Measurements from ENCODE around the gene CCNB2. TPM values are rescaled to one million over a fixed set of nuclear protein-coding genes. Genes with fewer than 3 reads are reported as not detected.
"Not testable (repeated sequence)": the region's sequence is repeated elsewhere in the genome, so short reads cannot be mapped to it uniquely, and the experiment has no call there.

The CCNB2 gene
- total RNA-seq, 6 experiments from 2014 or later, result 0.13 to 2.5 (median 1.6) TPM

DNA sequence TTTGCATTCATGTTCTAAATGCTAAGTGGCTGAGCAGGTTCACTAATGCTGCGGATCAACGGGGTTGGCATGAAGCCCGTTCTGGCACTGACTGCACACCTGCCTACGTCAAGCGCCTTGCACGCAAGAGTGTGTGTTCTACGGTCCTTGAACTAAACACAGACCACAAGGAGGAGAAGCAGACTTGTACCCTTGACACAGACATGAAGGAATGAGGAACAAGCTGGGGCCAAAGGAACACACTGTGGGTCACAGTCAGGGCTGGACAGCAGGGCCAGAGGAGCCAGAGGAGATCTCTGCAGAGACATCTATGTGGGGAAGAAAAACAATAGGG is 53.7 kb downstream of the CCNB2 start:
- Histone ChIP-seq H3K27me3 (no peaks in the 10 kb centered on the region), H3K9me3 (no peaks in the 10 kb centered on the region), H3K4me3 (no peak overlapping the region), H3K4me1 (no peaks in the 10 kb centered on the region), H3K27ac (no peak overlapping the region), H3K36me3 (peaks cover 4 to 36% (median 13%) of the 10 kb centered on the region in 4 donors)
- ATAC-seq (no peak), DNase-seq (no peak)
- TF ChIP-seq, protein P1, sequence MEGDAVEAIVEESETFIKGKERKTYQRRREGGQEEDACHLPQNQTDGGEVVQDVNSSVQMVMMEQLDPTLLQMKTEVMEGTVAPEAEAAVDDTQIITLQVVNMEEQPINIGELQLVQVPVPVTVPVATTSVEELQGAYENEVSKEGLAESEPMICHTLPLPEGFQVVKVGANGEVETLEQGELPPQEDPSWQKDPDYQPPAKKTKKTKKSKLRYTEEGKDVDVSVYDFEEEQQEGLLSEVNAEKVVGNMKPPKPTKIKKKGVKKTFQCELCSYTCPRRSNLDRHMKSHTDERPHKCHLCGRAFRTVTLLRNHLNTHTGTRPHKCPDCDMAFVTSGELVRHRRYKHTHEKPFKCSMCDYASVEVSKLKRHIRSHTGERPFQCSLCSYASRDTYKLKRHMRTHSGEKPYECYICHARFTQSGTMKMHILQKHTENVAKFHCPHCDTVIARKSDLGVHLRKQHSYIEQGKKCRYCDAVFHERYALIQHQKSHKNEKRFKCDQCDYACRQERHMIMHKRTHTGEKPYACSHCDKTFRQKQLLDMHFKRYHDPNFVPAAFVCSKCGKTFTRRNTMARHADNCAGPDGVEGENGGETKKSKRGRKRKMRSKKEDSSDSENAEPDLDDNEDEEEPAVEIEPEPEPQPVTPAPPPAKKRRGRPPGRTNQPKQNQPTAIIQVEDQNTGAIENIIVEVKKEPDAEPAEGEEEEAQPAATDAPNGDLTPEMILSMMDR (IDR thresholded peaks at IDR 0.05), result no peak
- no peak for TF ChIP-seq POLR2A (IDR thresholded peaks at IDR 0.05)
- 92% methylated on average over 7 of the region's 7 CpGs for WGBS (ENCODE audit: insufficient coverage, low coverage, low lambda C conversion rate, missing lambda C conversion rate)
- intact Hi-C loops (cut with DNase I), result no loop called here

DNA sequence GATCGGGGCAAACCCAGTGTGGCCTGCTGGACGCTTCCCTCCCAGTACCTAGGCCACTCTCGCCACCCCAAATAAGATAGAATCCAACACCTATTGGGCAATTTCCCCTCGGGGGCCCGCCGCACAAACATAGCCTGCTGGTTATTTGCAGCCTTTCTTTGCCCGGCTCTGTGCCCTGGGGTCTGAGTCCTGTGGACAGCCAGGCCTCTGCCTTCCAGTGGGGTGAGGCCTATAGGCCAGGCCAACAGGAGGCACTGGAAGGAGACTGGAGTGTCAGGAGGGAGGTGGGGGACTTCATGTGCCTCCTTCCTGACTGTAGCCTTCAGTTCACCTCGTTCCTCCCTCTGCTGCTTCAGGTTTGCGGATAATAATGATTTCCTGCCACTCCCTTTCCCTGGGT is 54.3 kb downstream of the CCNB2 start:
- Histone ChIP-seq H3K9me3 (no peaks in the 10 kb centered on the region), H3K4me1 (no peaks in the 10 kb centered on the region), H3K36me3 (peaks cover 4 to 40% (median 10%) of the 10 kb centered on the region in 4 donors), H3K4me3 (no peak overlapping the region), H3K27ac (no peak overlapping the region), H3K27me3 (no peaks in the 10 kb centered on the region)
- TF ChIP-seq, protein P1 (IDR thresholded peaks at IDR 0.05), result no peak
- no peak for TF ChIP-seq POLR2A (IDR thresholded peaks at IDR 0.05)
- intact Hi-C loops (cut with DNase I), result no loop called here
- ATAC-seq, result no peak
- DNase-seq, result no peak
- WGBS (ENCODE audit: insufficient coverage, low coverage, low lambda C conversion rate, missing lambda C conversion rate), result 89% methylated on average over 4 of the region's 9 CpGs

DNA sequence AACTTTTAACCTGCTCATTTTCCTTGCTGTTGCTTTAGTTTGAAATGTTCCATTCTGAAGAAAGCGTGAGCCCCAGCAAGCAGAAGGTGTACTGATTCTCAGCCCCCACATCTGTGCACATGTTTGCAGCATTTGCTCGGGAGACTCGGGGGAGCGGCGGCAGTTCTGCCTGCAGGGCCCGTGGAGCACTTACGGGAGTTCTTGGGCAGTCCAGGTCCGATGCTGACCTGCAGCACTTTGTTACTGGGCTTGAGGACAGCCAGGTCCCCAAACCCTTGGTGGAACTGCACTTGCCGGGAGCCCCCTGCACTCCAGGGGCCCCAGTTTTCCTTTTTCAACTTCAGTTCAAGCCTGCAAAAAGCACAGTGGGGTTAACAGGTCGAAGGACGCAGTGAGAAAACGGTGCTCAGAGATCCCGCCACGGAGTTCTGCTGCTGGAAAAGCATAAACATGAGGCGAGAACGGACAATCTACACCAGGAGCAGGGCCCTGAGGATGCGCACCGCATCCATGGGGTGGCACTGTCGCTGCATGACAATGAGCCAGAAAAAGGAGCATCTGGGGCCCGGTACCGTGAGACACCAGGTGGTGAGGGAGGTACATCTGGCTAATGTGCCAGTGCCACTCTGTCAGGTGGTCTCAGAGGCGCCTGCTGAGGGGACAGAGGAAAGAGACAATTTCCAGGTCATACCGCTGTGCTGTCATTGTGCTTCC is 56.1 kb downstream of the CCNB2 start:
- Histone ChIP-seq H3K9me3 (no peaks in the 10 kb centered on the region), H3K4me3 (no peak overlapping the region), H3K4me1 (no peaks in the 10 kb centered on the region), H3K27me3 (no peaks in the 10 kb centered on the region), H3K36me3 (peaks cover 4 to 35% (median 10%) of the 10 kb centered on the region in 4 donors), H3K27ac (no peak overlapping the region)
- no peak for TF ChIP-seq POLR2A (IDR thresholded peaks at IDR 0.05)
- TF ChIP-seq, protein P1 (IDR thresholded peaks at IDR 0.05), result peak; percentile 7 to 26 (median 14)
- intact Hi-C loops (cut with DNase I), result no loop called here
- DNase-seq (no peak), ATAC-seq (peak in 2 of 4 donors; percentile 31 to 32)
- 89% methylated on average over 18 of the region's 23 CpGs for WGBS (ENCODE audit: insufficient coverage, low coverage, low lambda C conversion rate, missing lambda C conversion rate)

DNA sequence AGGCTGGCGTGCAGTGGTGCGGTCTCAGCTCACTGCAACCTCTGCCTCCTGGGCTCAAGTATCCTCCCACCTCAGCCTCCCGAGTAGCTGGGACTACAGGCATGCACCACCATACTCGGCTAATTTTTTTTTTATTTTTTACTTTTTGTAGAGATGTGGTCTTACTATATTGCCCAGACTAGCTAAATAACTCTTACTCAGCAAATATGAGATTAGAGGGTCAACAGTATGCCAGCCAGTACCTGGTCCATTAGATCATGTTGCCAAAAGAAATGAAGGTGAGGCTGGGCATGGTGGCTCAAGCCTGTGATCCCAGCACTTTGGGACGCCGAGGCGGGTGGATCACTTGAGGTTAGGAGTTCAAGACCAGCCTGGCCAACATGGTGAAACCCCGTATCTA is 57.1 kb downstream of the CCNB2 start:
- 89% methylated on average over 4 of the region's 8 CpGs for WGBS (ENCODE audit: insufficient coverage, low coverage, low lambda C conversion rate, missing lambda C conversion rate)
- H3K27me3 ChIP-seq; intact Hi-C loops (cut with DNase I); ATAC-seq; H3K4me1 ChIP-seq; H3K27ac ChIP-seq; H3K4me3 ChIP-seq; DNase-seq; H3K9me3 ChIP-seq: not testable (repeated sequence)
- peaks cover 4 to 31% (median 9%) of the 10 kb centered on the region in 4 donors for H3K36me3 ChIP-seq

DNA sequence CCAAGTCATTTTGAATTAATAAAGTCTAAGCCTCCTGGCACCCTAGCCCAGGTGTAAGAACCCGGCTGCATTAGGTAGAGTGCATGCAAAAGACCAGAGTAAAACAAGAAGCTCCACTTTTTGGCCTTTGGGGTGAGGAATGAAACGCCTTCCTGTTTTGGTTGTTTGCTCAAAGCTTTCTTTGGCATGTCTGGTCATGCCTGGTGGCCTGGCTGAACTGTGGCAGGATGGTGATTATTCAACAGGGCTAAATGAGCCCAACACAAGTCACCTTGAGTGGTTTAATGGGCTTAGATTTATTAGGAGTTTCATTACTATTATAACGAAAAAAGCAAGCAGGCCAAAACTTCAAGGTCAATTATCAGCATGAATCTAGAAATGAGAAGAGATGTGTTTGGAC is 60.8 kb downstream of the CCNB2 start:
- ATAC-seq (no peak), DNase-seq (no peak)
- Histone ChIP-seq H3K4me1 (peaks cover 0 to 4% (median 0%) of the 10 kb centered on the region in 4 donors), H3K27ac (no peak overlapping the region), H3K9me3 (no peaks in the 10 kb centered on the region), H3K27me3 (no peaks in the 10 kb centered on the region), H3K36me3 (peaks cover 4 to 11% (median 4%) of the 10 kb centered on the region in 4 donors), H3K4me3 (no peak overlapping the region)
- intact Hi-C loops (cut with DNase I), result no loop called here
- no peak for TF ChIP-seq POLR2A (IDR thresholded peaks at IDR 0.05)
- TF ChIP-seq, protein P1 (IDR thresholded peaks at IDR 0.05), result no peak
- WGBS (ENCODE audit: insufficient coverage, low coverage, low lambda C conversion rate, missing lambda C conversion rate), result 75% methylated on average over 3 of the region's 3 CpGs

Data from right lobe of liver (tissue), 6 donors.